Heart left ventricle (tissue), 13 donors: ENCODE results near the gene COL27A1.

Experiments
- CTCF ChIP-seq, 12 donors: fragments of 200-600 bp; sonication (generic) in 4 of 12; IDR thresholded peaks; one replicate each; pipeline versions ENCODE4 v1.5.0 to v1.8.0; 2018 to 2022; ENCODE audit warnings: antibody characterized with exemption in 12 of 12, mild to moderate bottlenecking in 5 of 12
- POLR2A ChIP-seq, 2 donors: fragments of 450-650 bp; IDR thresholded peaks; one replicate each; pipeline ENCODE4 v1.6.1; 2017; ENCODE audit warnings: antibody characterized with exemption in 2 of 2, mild to moderate bottlenecking in 2 of 2, moderate library complexity in 2 of 2
- donor health status: ischemic (EF 13 %, LVEDD 7.1; RV severe dilation, severe dysfunction).
- donor health status: DM: no; HTN: yes; CAD: no.
- donor health status: DM: no; HTN: no; CAD: no.
- donor health status: ischemic (EF 25% LVEDD 6.9; RV normal size, moderate dysfunction).
- donor health status: ischemic (EF 25% LVEDD 5.7; RV mildly dilated, moderate dysfunction).
- donor health status: ischemic (EF 35%, LVEDD 5.7; RV mildly dilated, moderate dysfunction).
- donor health status: nonischemic (EF 11% LVEDD 7.7; RV severe dilation, severe dysfunction).
- donor health status: DM: yes; HTN: yes; CAD: no.
- donor health status: PGD.
- donor health status: ischemic (EF 29% LVEDD 5.4; RV normal size, mild dysfunction).
- donor health status: nonischemic (EF 23%, LVEDD 6.1; RV moderate dilation, normal function).

GRCh38 chr9:114274217-114274616, 118.9 kb downstream of the COL27A1 start:
- TF ChIP-seq CTCF (IDR thresholded peaks at IDR 0.05) (no peak), POLR2A (IDR thresholded peaks at IDR 0.05) (no peak)
